Neural cell (in vitro differentiated cells): ENCODE measurements around the gene NDUFA12. TPM values are rescaled to one million over a fixed set of nuclear protein-coding genes. Genes with fewer than 3 reads are reported as not detected.
"Not testable (repeated sequence)": the region's sequence is repeated elsewhere in the genome, so short reads cannot be mapped to it uniquely, and the experiment has no call there.

Source experiments
- H2AFZ ChIP-seq: fragments of 200-600, 300-800 bp; sonication (generic), shearing (Covaris generic); 2 replicates; pipeline ENCODE4 v1.6.0; 2014; ENCODE audit warnings: low read depth, mild to moderate bottlenecking, antibody characterized with exemption, low read length, moderate library complexity
- H3F3A ChIP-seq: fragments of 200-600 bp; shearing (Covaris generic); 2 replicates; pipeline ENCODE4 v1.6.1; 2016; ENCODE audit warnings: mild to moderate bottlenecking, moderate library complexity, mixed read lengths, antibody characterized with exemption, low read length; ENCODE audit not compliant: insufficient read depth, poor library complexity, severe bottlenecking
- H3K27ac ChIP-seq: fragments of 200-600, 300-800 bp; sonication (generic), shearing (Covaris generic); 2 replicates; pipeline ENCODE4 v1.5.1; 2014; ENCODE audit warnings: mild to moderate bottlenecking, low read length, moderate library complexity
- H3K27me3 ChIP-seq: fragments of 300-800, 200-600 bp; sonication (generic), shearing (Covaris generic); 2 replicates; pipeline ENCODE4 v1.6.0; 2014; ENCODE audit warnings: mild to moderate bottlenecking, low read depth, low read length, moderate library complexity; ENCODE audit not compliant: insufficient read depth
- H3K36me3 ChIP-seq: fragments of 300-800, 200-600 bp; sonication (generic), shearing (Covaris generic); 2 replicates; pipeline ENCODE4 v1.5.1; 2014; ENCODE audit warnings: mild to moderate bottlenecking, antibody characterized with exemption, low read length, moderate library complexity; ENCODE audit not compliant: insufficient read depth
- H3K4me2 ChIP-seq: fragments of 300-800, 200-600 bp; sonication (generic), shearing (Covaris generic); 2 replicates; pipeline ENCODE4 v1.6.0; 2014; ENCODE audit warnings: mild to moderate bottlenecking, low read length
- H3K4me3 ChIP-seq: fragments of 300-800, 200-600 bp; sonication (generic), shearing (Covaris generic); 2 replicates; pipeline ENCODE4 v1.5.1; 2014; ENCODE audit warnings: mild to moderate bottlenecking, low read length, moderate library complexity
- H3K79me2 ChIP-seq: fragments of 200-600 bp; shearing (Covaris generic); replicated peaks from 2 replicates; pipeline ENCODE4 v1.6.0; 2014; ENCODE audit warnings: mild to moderate bottlenecking, low read length, moderate library complexity; ENCODE audit not compliant: insufficient read depth
- H3K9ac ChIP-seq: fragments of 300-800, 200-600 bp; sonication (generic), shearing (Covaris generic); 2 replicates; pipeline ENCODE4 v1.6.1; 2016; ENCODE audit warnings: mild to moderate bottlenecking, low read length, mixed read lengths
- H3K9me2 ChIP-seq: fragments of 200-600 bp; shearing (Covaris generic); 2 replicates; pipeline ENCODE4 v1.6.1; 2016; ENCODE audit warnings: mild to moderate bottlenecking, low read length, mixed read lengths; ENCODE audit not compliant: insufficient read depth
- H3K9me3 ChIP-seq: fragments of 200-600, 300-800 bp; sonication (generic), shearing (Covaris generic); 2 replicates; pipeline ENCODE4 v1.6.1; 2016; ENCODE audit warnings: mild to moderate bottlenecking, mixed run types, low read length, moderate library complexity, mixed read lengths
- H4K20me1 ChIP-seq: fragments of 200-600 bp; shearing (Covaris generic); 2 replicates; pipeline ENCODE4 v1.6.1; 2016; ENCODE audit warnings: mild to moderate bottlenecking, mixed run types; ENCODE audit not compliant: insufficient read depth
- CTCF ChIP-seq: fragments of 450-650 bp; IDR thresholded peaks from 2 replicates; pipeline ENCODE4 v1.5.1; 2014; ENCODE audit warnings: antibody characterized with exemption, mild to moderate bottlenecking, moderate library complexity; ENCODE audit not compliant: poor library complexity, severe bottlenecking
- EP300 ChIP-seq: fragments of 450-650 bp; conservative IDR thresholded peaks from 2 replicates; pipeline ENCODE4 v1.6.1; 2014; ENCODE audit warnings: antibody characterized with exemption, mild to moderate bottlenecking, moderate library complexity; ENCODE audit not compliant: poor library complexity, severe bottlenecking
- EZH2 ChIP-seq: fragments of 200-600, 300-800 bp; shearing (Covaris generic), sonication (generic); IDR thresholded peaks from 2 replicates; pipeline ENCODE4 v1.6.1; 2014; ENCODE audit warnings: antibody characterized with exemption, low read length, borderline replicate concordance, mild to moderate bottlenecking; ENCODE audit not compliant: insufficient read depth, poor library complexity, severe bottlenecking
- MXI1 ChIP-seq: fragments of 450-650 bp; conservative IDR thresholded peaks from 2 replicates; pipeline ENCODE4 v1.6.1; 2014; ENCODE audit warnings: antibody characterized with exemption, mild to moderate bottlenecking; ENCODE audit not compliant: poor library complexity, severe bottlenecking
- POLR2AphosphoS5 ChIP-seq: IDR thresholded peaks from 2 replicates; pipeline ENCODE4 v1.6.1; 2012
- RAD21 ChIP-seq: fragments of 450-650 bp; conservative IDR thresholded peaks from 2 replicates; pipeline ENCODE4 v1.6.1; 2014; ENCODE audit warnings: antibody characterized with exemption, mild to moderate bottlenecking, moderate library complexity
- REST ChIP-seq: IDR thresholded peaks from 2 replicates; pipeline ENCODE4 v1.6.1; 2012; ENCODE audit warnings: borderline replicate concordance
- SMC3 ChIP-seq: fragments of 450-650 bp; conservative IDR thresholded peaks from 2 replicates; pipeline ENCODE4 v1.6.1; 2014; ENCODE audit warnings: antibody characterized with exemption, mild to moderate bottlenecking, moderate library complexity; ENCODE audit not compliant: poor library complexity
- TAF1 ChIP-seq: IDR thresholded peaks from 2 replicates; pipeline ENCODE4 v1.6.1; 2012; ENCODE audit warnings: low read depth
- polyA plus RNA-seq: library from polyadenylated mRNA; depleted of rRNA; stranded (reverse); fragments of >200 nt; gene quantifications from 2 replicates; pipeline ENCODE4 v1.2.3, GENCODE V29; 2014

The NDUFA12 gene
- polyA plus RNA-seq, 1 donor from 2014 or later, result 357 TPM

GRCh38 chr12:94993855-94994254 lies 9.6 kb downstream of the NDUFA12 start:
- not testable (repeated sequence) for H3K27me3 ChIP-seq, H3K27ac ChIP-seq

GRCh38 chr12:94990222-94990621 lies 13.3 kb downstream of the NDUFA12 start:
- Histone ChIP-seq H3K27me3 (no peaks in the 10 kb centered on the region), H3K9me2 (no peaks in the 10 kb centered on the region), H2AFZ (no peak overlapping the region), H3K9me3 (no peaks in the 10 kb centered on the region), H4K20me1 (no peaks in the 10 kb centered on the region), H3K36me3 (no peaks in the 10 kb centered on the region), H3F3A (no peaks in the 10 kb centered on the region), H3K4me2 (no peak overlapping the region), H3K4me3 (no peak overlapping the region), H3K79me2 (no peaks in the 10 kb centered on the region), H3K27ac (no peak overlapping the region), H3K9ac (no peak overlapping the region)
- TF ChIP-seq SMC3, result no peak
- no peak for TF ChIP-seq RAD21
- TF ChIP-seq EZH2, result no peak
- TF ChIP-seq TAF1, result no peak
- TF ChIP-seq MXI1, result no peak
- no peak for TF ChIP-seq REST
- no peak for TF ChIP-seq CTCF
- no peak for TF ChIP-seq POLR2AphosphoS5
- TF ChIP-seq EP300, result no peak

More at GRCh38 chr12:94993855-94994254, 9.6 kb downstream of the NDUFA12 start:
- H2AFZ ChIP-seq, H4K20me1 ChIP-seq, H3K79me2 ChIP-seq, H3K36me3 ChIP-seq, H3K9me3 ChIP-seq, H3F3A ChIP-seq, H3K4me2 ChIP-seq, H3K4me3 ChIP-seq, H3K9me2 ChIP-seq, H3K9ac ChIP-seq: not testable (repeated sequence)

- Histone ChIP-seq H3K27ac (no peak overlapping the region), H3K36me3 (no peaks in the 10 kb centered on the region), H3K79me2 (no peaks in the 10 kb centered on the region), H2AFZ (no peak overlapping the region), H3K9me3 (no peaks in the 10 kb centered on the region), H3K9me2 (no peaks in the 10 kb centered on the region), H3F3A (no peaks in the 10 kb centered on the region), H3K4me2 (no peak overlapping the region), H3K27me3 (no peaks in the 10 kb centered on the region), H4K20me1 (no peaks in the 10 kb centered on the region), H3K9ac (no peak overlapping the region), H3K4me3 (no peak overlapping the region)
- no peak for TF ChIP-seq MXI1
- no peak for TF ChIP-seq REST
- TF ChIP-seq TAF1, result no peak
- no peak for TF ChIP-seq POLR2AphosphoS5
These were observed 15.0 kb downstream of the NDUFA12 start for GRCh38 chr12:94988471-94988870.
